GM12872 (cell line): Measurements from ENCODE around the gene ZNF575.

Source experiments
- CTCF ChIP-seq: IDR thresholded peaks from 3 replicates; pipeline ENCODE4 v1.5.1; 2011; ENCODE audit warnings: low read depth, mild to moderate bottlenecking, low read length, moderate library complexity; ENCODE audit not compliant: insufficient read depth

ZNF575 gene

GRCh38 chr19:43553656-43554055, 20.7 kb downstream of the ZNF575 start:
- TF ChIP-seq CTCF: no peak

- TF ChIP-seq CTCF: no peak
Observed at GRCh38 chr19:43554317-43554895, 21.4 kb downstream of the ZNF575 start.

DNA sequence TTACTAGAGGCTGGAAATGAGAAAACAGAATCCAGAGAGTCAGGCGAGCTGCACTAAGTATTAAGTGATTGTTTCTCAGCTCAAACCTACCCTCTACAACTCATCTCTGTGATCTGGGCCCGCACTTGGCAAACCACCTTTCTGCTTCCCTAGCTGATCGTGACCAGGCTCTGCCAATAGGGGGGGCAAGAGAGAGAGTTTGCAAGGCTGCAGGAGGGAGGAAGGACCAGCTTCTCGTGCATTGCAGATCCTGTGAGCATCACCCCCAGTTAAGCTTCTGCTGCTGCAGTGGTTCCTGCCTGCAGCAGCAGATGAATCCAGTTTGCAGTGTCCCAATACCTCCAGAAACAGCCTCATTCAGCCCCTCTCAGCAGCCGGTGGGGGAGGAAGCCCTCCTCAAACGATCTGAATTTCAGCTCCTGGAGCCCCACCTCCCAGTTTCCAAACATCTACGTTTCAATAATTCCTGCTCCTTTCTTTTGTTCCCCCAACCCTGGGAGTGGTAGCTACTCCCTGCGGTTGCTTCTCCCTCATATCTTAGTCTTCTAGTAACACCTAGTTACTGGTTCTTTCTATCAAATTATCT, 22.3 kb downstream of the ZNF575 start:
- peak; percentile 97 for TF ChIP-seq CTCF

- peak; percentile 20; the same call in 1 of the 3 replicates for TF ChIP-seq CTCF
Observed at GRCh38 chr19:43560687-43561086, 27.7 kb downstream of the ZNF575 start.

GRCh38 chr19:43561139-43561970, 28.4 kb downstream of the ZNF575 start:
- TF ChIP-seq CTCF: no peak

GRCh38 chr19:43562226-43562697, 29.3 kb downstream of the ZNF575 start:
- TF ChIP-seq CTCF: no peak

DNA sequence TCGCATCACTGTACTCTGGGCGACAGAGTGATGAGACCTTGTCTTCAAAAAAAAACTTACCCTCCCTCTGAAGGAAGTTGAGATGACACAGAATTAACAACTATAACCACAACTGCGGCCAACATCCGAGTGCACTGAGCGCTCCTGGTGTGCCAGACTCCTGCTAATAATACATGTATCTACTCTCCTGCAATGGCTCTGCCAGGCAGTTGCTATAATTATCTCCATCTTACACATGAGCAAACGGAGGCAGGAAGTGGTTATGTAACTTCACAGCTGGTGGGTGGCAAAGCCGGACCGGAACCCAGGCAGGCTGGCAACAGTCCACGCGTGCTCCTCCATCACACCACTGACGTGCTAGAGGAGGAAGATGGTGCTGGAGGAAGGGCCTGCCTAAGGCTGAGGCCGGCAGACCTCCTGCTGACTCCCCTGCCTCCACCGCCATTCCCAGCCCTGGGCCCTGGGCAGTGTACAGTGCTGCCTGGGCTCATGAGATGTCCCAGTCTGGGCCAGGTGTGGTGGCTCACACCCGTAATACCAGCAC, 29.8 kb downstream of the ZNF575 start:
- no peak for TF ChIP-seq CTCF
